ENCODE results near the gene SBK1. TPM values are rescaled to one million over a fixed set of nuclear protein-coding genes. Genes with fewer than 3 reads are reported as not detected.
A peak's percentile ranks its signal among the peaks of the same experiment; 100 is the strongest.
"Not testable (repeated sequence)": the region's sequence is repeated elsewhere in the genome, so short reads cannot be mapped to it uniquely, and the experiment has no call there.

Gene SBK1
- total RNA-seq: under 1 TPM; 0.29 to 0.95 (median 0.48) TPM

DNA sequence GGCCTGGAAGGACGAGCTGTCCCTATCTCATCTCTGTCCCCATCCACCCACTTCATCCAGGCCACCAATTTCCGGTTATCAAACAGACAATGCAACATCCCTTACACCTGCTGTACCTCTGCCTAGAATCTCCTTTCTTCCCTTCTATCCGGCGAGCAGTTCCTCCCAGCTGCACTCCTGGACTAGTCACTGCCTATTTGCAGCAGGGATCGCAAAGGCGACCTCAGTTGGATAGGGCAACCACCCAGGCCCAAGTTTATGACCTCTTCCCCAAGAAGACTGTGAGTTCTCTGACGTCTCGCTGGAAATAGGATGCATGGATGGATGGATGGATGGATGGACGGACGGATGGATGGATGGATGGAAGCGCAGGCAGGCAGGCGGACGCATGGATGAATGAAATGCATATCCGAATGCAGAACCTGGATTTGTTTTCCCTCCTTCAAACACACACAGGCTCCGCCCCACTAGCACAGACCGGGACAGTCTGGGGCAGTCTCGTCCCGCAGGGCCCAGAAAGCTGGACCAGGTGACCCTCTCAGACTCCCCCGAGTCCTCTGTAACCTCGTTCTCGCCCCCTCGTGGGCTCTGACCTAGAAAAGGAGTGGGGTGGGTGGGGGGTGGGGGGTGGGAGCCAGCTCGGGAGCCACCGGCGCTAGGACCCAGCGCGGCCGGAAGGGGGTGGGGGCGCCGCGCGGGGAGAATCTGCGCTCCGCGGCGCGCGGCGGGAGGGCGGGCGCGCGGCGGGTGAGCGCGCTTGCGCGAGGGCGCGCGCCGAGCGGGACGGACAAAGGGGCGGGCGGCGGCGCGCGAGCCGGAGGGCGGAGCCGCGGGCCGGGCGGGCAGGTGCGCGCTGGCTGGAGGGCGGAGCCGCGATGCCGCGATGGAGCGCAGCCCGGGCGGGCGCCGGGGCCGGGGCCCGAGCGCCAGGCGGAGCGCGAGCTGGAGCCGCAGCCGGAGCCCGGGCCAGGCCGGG, at the start of gene SBK1:
TSS of gene SBK1 (plus strand) at position 875 of the 976 bp plus-strand sequence. CDS start 24,867 bp downstream, outside the sequence.
- Histone ChIP-seq H3K4me3 (peak within 1 kb of the TSS; percentile 48 to 75 (median 62)), H3K4me1 (peaks cover 13 to 26% (median 15%) of the 10 kb centered on the region in 3 donors), H3K27me3 (peaks cover 0 to 27% (median 2%) of the 10 kb centered on the region in 4 donors), H3K9me3 (no peaks in the 10 kb centered on the region), H3K27ac (peak within 1 kb of the TSS; percentile 50 to 83 (median 66)), H3K36me3 (no peaks in the 10 kb centered on the region)
- DNase-seq: no peak
- intact Hi-C loops (cut with DNase I): no loop called here
- TF ChIP-seq, protein P1, sequence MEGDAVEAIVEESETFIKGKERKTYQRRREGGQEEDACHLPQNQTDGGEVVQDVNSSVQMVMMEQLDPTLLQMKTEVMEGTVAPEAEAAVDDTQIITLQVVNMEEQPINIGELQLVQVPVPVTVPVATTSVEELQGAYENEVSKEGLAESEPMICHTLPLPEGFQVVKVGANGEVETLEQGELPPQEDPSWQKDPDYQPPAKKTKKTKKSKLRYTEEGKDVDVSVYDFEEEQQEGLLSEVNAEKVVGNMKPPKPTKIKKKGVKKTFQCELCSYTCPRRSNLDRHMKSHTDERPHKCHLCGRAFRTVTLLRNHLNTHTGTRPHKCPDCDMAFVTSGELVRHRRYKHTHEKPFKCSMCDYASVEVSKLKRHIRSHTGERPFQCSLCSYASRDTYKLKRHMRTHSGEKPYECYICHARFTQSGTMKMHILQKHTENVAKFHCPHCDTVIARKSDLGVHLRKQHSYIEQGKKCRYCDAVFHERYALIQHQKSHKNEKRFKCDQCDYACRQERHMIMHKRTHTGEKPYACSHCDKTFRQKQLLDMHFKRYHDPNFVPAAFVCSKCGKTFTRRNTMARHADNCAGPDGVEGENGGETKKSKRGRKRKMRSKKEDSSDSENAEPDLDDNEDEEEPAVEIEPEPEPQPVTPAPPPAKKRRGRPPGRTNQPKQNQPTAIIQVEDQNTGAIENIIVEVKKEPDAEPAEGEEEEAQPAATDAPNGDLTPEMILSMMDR (IDR thresholded peaks at IDR 0.05): no peak
- WGBS, 2 donors: 4 to 8% methylated on average over 7 to 13 of the region's 88 CpGs

DNA sequence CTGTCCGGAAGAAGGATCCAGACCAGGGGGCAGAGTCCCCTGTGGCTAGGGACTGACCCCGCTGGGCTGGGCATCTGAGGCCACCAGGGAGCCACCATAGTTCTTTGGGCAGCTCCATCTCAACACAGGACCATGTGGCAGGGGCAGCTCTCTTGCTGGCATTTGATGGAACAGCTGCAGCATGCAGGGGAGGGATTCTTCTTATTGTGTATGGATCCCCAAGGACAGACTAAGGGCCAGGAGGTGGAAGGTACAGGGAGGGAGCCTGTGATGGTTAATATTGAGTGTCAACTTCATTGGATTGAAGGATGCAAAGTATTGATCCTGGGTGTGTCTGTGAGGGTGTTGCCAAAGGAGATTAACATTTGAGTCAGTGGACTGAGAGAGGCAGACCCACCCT, 42.8 kb upstream of the SBK1 start:
- H3K4me1 ChIP-seq; H3K27ac ChIP-seq; DNase-seq; H3K36me3 ChIP-seq; H3K9me3 ChIP-seq; intact Hi-C loops (cut with DNase I); H3K4me3 ChIP-seq; H3K27me3 ChIP-seq: not testable (repeated sequence)
- WGBS, 2 donors: 71 to 74% methylated on average over 1 to 2 of the region's 2 CpGs

DNA sequence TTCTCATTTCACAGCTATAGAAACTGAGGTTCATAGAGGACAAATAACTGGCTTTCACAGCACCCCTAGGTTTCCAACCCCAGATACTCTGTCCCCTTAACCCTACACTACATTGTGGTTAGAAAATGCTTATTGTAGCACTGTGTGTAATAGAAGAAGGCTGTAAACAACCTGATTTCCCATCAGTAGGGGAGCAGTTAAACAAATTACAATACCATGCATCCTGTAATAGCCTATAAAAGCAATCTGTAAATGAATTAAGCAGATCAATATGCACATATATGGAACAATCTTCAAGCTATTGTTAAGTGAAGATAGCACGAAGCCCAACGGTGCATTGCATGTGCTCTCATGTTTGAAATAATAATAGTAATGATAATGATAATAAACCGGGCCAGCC, 41.3 kb upstream of the SBK1 start:
- no peak for TF ChIP-seq POLR2A (IDR thresholded peaks at IDR 0.05)
- TF ChIP-seq, protein P1 (IDR thresholded peaks at IDR 0.05): no peak
- no peak for DNase-seq
- H3K4me3 ChIP-seq: no peak overlapping the region
- no peak overlapping the region for H3K27ac ChIP-seq
- no peaks in the 10 kb centered on the region for H3K4me1 ChIP-seq
- 47 to 55% methylated on average over 3 of the region's 3 CpGs for WGBS, 2 donors
- no peaks in the 10 kb centered on the region for H3K36me3 ChIP-seq
- H3K9me3 ChIP-seq: no peaks in the 10 kb centered on the region
- no peaks in the 10 kb centered on the region for H3K27me3 ChIP-seq
- intact Hi-C loops (cut with DNase I): no loop called here

DNA sequence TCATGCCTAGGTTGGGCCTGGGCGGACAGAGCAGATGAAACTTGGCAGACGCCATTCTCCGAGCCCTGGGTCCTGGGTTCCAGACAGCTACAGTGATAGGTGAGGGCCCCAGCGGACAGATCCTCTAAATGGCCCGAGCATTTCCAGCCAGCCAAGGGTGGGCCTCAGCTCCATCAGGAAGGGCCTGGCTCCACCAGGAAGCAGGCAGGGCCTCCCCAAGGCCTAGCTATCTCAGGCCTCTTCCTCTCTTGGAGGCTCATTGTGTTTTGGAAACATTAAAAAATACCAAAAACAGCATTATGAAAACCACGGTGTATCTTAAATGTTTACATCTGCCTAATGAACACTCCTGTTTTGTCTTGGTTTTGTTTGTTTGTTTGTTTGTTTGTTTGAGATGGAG, 38.2 kb upstream of the SBK1 start:
- no peak for DNase-seq
- Histone ChIP-seq H3K36me3 (no peaks in the 10 kb centered on the region), H3K27ac (no peak overlapping the region), H3K27me3 (peaks cover 0 to 14% (median 0%) of the 10 kb centered on the region in 4 donors), H3K4me3 (no peak overlapping the region), H3K4me1 (peaks cover 0 to 12% (median 5%) of the 10 kb centered on the region in 3 donors), H3K9me3 (no peaks in the 10 kb centered on the region)
- intact Hi-C loops (cut with DNase I): no loop called here
- 84 to 94% methylated on average over 4 to 5 of the region's 6 CpGs for WGBS, 2 donors
- TF ChIP-seq, protein P1 (IDR thresholded peaks at IDR 0.05): no peak
- TF ChIP-seq POLR2A (IDR thresholded peaks at IDR 0.05): no peak

DNA sequence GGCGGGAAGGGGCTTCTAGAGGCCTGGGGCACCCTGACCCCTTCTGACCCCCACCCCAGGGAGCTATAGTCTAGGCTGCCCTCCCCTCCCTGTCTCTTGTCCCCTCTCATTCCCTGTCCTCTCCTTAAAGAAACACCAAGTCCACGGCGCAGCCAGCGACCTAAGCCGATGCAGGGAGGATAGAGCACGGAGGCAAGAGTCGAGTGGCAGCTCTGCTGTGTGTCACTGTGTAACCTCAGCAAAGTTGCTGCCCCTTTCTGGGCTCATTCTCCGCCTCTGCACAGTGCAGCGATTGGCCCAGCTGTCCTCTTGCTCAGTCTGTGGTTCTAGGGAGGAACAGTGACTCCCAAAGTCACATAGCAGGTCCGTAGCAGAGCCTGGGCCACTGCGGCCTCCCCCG, 36.5 kb upstream of the SBK1 start:
- TF ChIP-seq, protein P1 (IDR thresholded peaks at IDR 0.05): no peak
- TF ChIP-seq POLR2A (IDR thresholded peaks at IDR 0.05): no peak
- DNase-seq: no peak
- H3K36me3 ChIP-seq: no peaks in the 10 kb centered on the region
- H3K27me3 ChIP-seq: peaks cover 0 to 30% (median 0%) of the 10 kb centered on the region in 4 donors
- no peaks in the 10 kb centered on the region for H3K9me3 ChIP-seq
- H3K4me1 ChIP-seq: peaks cover 0 to 12% (median 5%) of the 10 kb centered on the region in 3 donors
- 71 to 87% methylated on average over 6 to 12 of the region's 12 CpGs for whole genome bisulfite sequencing, 2 donors
- no peak overlapping the region for H3K27ac ChIP-seq
- intact Hi-C loops (cut with DNase I): no loop called here
- H3K4me3 ChIP-seq: no peak overlapping the region

Data from esophagus squamous epithelium (tissue), 5 donors.